ENCODE data around the gene CITED4. TPM values are rescaled to one million over a fixed set of nuclear protein-coding genes. Genes with fewer than 3 reads are reported as not detected.

The CITED4 gene
- total RNA-seq, 2 donors from 2014 or later = 9.0 to 9.5 TPM

DNA sequence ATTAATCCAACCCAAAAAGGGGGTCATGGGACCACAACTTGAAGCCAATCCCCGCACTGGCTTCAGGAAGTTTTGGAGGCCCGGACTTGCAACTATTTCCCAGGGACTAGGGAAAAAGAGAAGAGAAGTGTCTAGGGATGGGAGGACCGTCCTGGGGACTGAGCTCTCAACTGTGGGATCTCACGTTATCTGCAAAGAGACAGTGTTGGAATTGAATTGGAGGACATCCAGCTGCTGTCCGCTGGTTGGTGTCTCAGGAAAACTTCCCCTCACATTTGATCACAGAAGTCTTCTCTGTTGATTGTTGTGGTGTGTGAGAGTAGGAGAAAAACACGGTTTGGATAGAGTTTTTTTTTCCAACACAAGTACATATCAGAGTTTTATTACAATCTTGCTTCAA, 46.2 kb upstream of the CITED4 start:
- no peak for DNase-seq
- Histone ChIP-seq H3K9me3 (ENCODE audit: control insufficient read depth, low read length) (no peaks in the 10 kb centered on the region), H3K27ac (ENCODE audit: low read depth, low read length) (no peak overlapping the region), H3K4me3 (ENCODE audit: low read length) (no peak overlapping the region), H3K27me3 (ENCODE audit: control insufficient read depth, insufficient read depth, low read length, poor library complexity, severe bottlenecking) (no peaks in the 10 kb centered on the region), H3K9ac (ENCODE audit: extremely low read depth, low read length, poor library complexity, severe bottlenecking) (no peak overlapping the region), H3K36me3 (ENCODE audit: control insufficient read depth, insufficient read depth, low read length) (no peaks in the 10 kb centered on the region), H3K4me1 (ENCODE audit: control insufficient read depth, insufficient read depth, low read length) (no peaks in the 10 kb centered on the region)
- Mint-ChIP-seq H3K27me3 (ENCODE audit: insufficient read depth) (no peaks in the 10 kb centered on the region), H3K4me3 (no peak overlapping the region), H3K27ac (no peak overlapping the region), H3K36me3 (ENCODE audit: low read depth) (no peaks in the 10 kb centered on the region), H3K4me1 (no peaks in the 10 kb centered on the region), H3K9me3 (no peaks in the 10 kb centered on the region)
- 86 to 90% methylated on average over 3 to 5 of the region's 6 CpGs for WGBS, 2 experiments (ENCODE audit: insufficient coverage in 1 of 2, insufficient read length in 1 of 2)
- TF ChIP-seq, protein P1, sequence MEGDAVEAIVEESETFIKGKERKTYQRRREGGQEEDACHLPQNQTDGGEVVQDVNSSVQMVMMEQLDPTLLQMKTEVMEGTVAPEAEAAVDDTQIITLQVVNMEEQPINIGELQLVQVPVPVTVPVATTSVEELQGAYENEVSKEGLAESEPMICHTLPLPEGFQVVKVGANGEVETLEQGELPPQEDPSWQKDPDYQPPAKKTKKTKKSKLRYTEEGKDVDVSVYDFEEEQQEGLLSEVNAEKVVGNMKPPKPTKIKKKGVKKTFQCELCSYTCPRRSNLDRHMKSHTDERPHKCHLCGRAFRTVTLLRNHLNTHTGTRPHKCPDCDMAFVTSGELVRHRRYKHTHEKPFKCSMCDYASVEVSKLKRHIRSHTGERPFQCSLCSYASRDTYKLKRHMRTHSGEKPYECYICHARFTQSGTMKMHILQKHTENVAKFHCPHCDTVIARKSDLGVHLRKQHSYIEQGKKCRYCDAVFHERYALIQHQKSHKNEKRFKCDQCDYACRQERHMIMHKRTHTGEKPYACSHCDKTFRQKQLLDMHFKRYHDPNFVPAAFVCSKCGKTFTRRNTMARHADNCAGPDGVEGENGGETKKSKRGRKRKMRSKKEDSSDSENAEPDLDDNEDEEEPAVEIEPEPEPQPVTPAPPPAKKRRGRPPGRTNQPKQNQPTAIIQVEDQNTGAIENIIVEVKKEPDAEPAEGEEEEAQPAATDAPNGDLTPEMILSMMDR (conservative IDR thresholded peaks at IDR 0.05) = no peak

DNA sequence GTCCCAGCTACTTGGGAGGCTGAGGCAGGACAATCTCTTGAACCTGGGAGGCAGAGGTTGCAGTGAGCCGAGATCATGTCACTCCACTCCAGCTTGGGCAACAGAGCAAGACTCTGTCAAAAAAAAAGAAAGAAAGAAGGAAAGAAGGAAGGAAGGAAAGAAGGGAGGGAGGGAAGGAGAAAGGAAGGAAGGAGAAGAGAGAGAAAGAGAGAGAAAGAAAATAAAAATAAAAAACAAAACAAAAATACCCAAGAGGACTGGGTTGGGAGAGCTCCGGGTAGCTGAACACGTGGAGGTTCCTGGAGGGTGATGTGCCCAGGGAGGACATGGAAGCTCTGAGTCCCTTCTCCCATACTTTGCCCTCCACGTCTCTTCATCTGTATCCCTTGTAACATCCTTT, 45.7 kb upstream of the CITED4 start:
- H3K36me3 ChIP-seq (ENCODE audit: control insufficient read depth, insufficient read depth, low read length) = no peaks in the 10 kb centered on the region
- no peak for DNase-seq
- H3K4me3 ChIP-seq (ENCODE audit: low read length) = no peak overlapping the region
- no peaks in the 10 kb centered on the region for H3K4me1 Mint-ChIP-seq
- no peaks in the 10 kb centered on the region for H3K36me3 Mint-ChIP-seq (ENCODE audit: low read depth)
- no peaks in the 10 kb centered on the region for H3K4me1 ChIP-seq (ENCODE audit: control insufficient read depth, insufficient read depth, low read length)
- TF ChIP-seq, protein P1 (conservative IDR thresholded peaks at IDR 0.05) = no peak
- no peaks in the 10 kb centered on the region for H3K9me3 Mint-ChIP-seq
- H3K27ac ChIP-seq (ENCODE audit: low read depth, low read length) = no peak overlapping the region
- H3K27ac Mint-ChIP-seq = no peak overlapping the region
- H3K27me3 Mint-ChIP-seq (ENCODE audit: insufficient read depth) = no peaks in the 10 kb centered on the region
- no peak overlapping the region for H3K9ac ChIP-seq (ENCODE audit: extremely low read depth, low read length, poor library complexity, severe bottlenecking)
- no peak overlapping the region for H3K4me3 Mint-ChIP-seq
- H3K27me3 ChIP-seq (ENCODE audit: control insufficient read depth, insufficient read depth, low read length, poor library complexity, severe bottlenecking) = no peaks in the 10 kb centered on the region
- WGBS, 2 experiments (ENCODE audit: insufficient coverage in 1 of 2, insufficient read length in 1 of 2) = 87 to 91% methylated on average over 4 of the region's 4 CpGs
- H3K9me3 ChIP-seq (ENCODE audit: control insufficient read depth, low read length) = no peaks in the 10 kb centered on the region

DNA sequence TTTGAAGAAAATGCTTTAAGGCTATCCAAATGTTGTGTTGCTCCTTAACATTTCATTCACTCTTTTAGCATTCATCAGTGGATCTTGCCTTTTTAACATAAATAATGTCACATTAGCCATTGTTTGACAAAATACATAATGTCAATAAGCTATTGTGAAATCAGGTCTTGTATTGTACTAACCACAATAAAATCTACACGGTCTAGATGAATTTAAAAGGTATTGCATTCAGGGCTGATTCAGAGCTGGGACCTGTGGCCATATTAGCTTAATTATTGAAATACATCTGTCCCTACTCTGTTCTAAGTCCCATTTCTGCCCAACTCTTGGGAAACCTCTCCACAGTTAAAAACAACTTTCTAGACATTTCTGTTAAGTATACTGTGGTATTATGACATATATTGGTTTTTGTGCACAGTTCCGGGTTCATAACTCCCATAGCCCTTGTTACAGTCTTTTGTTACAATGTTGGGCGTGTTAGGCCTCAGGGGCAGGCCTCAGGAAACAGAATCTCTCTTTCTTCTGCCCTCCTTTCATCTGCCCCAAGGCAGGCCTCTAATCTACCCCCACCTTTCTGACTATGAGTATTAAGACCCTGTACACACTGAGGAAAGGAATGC, 44.7 kb upstream of the CITED4 start:
- no peaks in the 10 kb centered on the region for H3K9me3 Mint-ChIP-seq
- Histone ChIP-seq H3K9ac (ENCODE audit: extremely low read depth, low read length, poor library complexity, severe bottlenecking) (no peak overlapping the region), H3K9me3 (ENCODE audit: control insufficient read depth, low read length) (no peaks in the 10 kb centered on the region), H3K36me3 (ENCODE audit: control insufficient read depth, insufficient read depth, low read length) (no peaks in the 10 kb centered on the region), H3K4me1 (ENCODE audit: control insufficient read depth, insufficient read depth, low read length) (no peaks in the 10 kb centered on the region), H3K27me3 (ENCODE audit: control insufficient read depth, insufficient read depth, low read length, poor library complexity, severe bottlenecking) (no peaks in the 10 kb centered on the region), H3K27ac (ENCODE audit: low read depth, low read length) (no peak overlapping the region), H3K4me3 (ENCODE audit: low read length) (no peak overlapping the region)
- no peaks in the 10 kb centered on the region for H3K27me3 Mint-ChIP-seq (ENCODE audit: insufficient read depth)
- 90 to 92% methylated on average over 1 to 3 of the region's 3 CpGs for WGBS, 2 experiments (ENCODE audit: insufficient coverage in 1 of 2, insufficient read length in 1 of 2)
- H3K27ac Mint-ChIP-seq = no peak overlapping the region
- no peak for DNase-seq
- H3K36me3 Mint-ChIP-seq (ENCODE audit: low read depth) = no peaks in the 10 kb centered on the region
- H3K4me1 Mint-ChIP-seq = no peaks in the 10 kb centered on the region
- no peak overlapping the region for H3K4me3 Mint-ChIP-seq
- TF ChIP-seq, protein P1 (conservative IDR thresholded peaks at IDR 0.05) = no peak

All from endodermal cell (in vitro differentiated cells).